ENCODE measurements around the gene TSPAN17. TPM values are rescaled to one million over a fixed set of nuclear protein-coding genes. Genes with fewer than 3 reads are reported as not detected.
"Not testable (repeated sequence)": the region's sequence is repeated elsewhere in the genome, so short reads cannot be mapped to it uniquely, and the experiment has no call there.

TSPAN17 gene, protein sequence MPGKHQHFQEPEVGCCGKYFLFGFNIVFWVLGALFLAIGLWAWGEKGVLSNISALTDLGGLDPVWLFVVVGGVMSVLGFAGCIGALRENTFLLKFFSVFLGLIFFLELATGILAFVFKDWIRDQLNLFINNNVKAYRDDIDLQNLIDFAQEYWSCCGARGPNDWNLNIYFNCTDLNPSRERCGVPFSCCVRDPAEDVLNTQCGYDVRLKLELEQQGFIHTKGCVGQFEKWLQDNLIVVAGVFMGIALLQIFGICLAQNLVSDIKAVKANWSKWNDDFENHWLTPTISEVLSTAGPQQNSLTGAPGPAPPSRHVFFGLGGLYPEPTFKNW
- 10 to 100 TPM; 20.8 to 33.4 TPM for total RNA-seq
- 10 to 100 TPM; 49.9 to 55.1 TPM for polyA plus RNA-seq (ENCODE audit: insufficient read length in 2 of 2)
- long read RNA-seq, donor 1, transcript TSPAN17-207 (9 exons, 2,457 nt): major isoform, 7 of 16 reads
- long read RNA-seq, donor 1, partial matches to known transcripts: 7 of 16 reads
- long read RNA-seq, donor 1, other reads (novel, unspliced or antisense): 0 of 16 reads
- long read RNA-seq, donor 2, partial matches to known transcripts: 0 of 1 reads
- long read RNA-seq, donor 2, other reads (novel, unspliced or antisense): 0 of 1 reads
- long read RNA-seq, donor 3, partial matches to known transcripts: 0 of 6 reads
- long read RNA-seq, donor 3, other reads (novel, unspliced or antisense): 0 of 6 reads
- long read RNA-seq, donor 4, partial matches to known transcripts: 0 of 2 reads
- long read RNA-seq, donor 4, other reads (novel, unspliced or antisense): 0 of 2 reads

DNA sequence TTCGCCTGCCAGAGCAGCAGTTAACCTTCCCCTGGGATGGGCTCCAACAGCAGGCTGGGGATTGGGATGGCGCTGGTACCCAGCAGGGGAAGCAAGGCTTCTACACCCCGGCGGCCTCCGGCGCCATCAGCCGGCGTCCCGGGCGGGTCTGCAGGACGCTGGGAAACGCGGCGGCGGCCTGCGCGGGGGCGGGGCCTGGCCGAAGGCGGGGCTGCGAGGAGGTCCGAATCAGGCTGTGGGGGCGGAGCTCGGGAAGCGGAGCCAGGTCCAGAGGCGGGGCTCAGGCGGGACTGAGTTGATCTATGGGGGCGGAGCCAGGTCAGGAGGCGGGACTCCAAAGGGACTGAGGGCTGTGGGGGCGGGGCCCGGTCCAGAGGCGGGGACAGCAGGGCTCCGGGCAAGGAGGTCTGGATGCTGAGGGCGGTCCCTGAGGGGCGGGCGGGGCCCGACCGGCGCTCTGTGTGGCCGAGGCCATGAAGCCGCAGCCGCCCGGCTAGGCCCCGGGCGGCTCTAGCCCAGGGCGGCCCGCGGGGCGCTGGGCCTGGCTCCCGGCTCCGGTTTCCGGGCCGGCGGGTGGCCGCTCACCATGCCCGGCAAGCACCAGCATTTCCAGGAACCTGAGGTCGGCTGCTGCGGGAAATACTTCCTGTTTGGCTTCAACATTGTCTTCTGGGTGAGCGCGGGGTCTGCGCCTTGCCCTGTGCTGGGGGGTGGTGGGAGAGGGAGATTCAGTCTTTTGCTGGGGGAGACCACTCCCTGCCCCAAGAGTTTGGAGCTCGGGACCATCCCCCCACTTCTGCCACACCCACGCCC lies at the start of gene TSPAN17:
Gene TSPAN17, plus strand, starts transcription at position 455 of the 813 bp plus-strand sequence. Its CDS starts 132 bp downstream, at position 587.
- peaks cover 47% of the 10 kb centered on the region for H3K4me1 ChIP-seq (ENCODE audit: control insufficient read depth, insufficient read depth, low read length)
- H3K27me3 ChIP-seq (ENCODE audit: control insufficient read depth, insufficient read depth, low read length): no peaks in the 10 kb centered on the region
- no peaks in the 10 kb centered on the region for H3K9me3 ChIP-seq (ENCODE audit: control insufficient read depth, insufficient read depth, low read length)
- H3K36me3 ChIP-seq (ENCODE audit: control insufficient read depth, insufficient read depth, low read length): peaks cover 21% of the 10 kb centered on the region
- DNase-seq (ENCODE audit: low read depth in 4 of 6, low spot score in 6 of 6): peak; percentile 93 to 99 (median 98)
- H3K27ac ChIP-seq (ENCODE audit: low read depth, low read length): peak within 1 kb of the TSS; percentile 76
- under 1% methylated on average over 58 of the region's 63 CpGs for WGBS (ENCODE audit: insufficient coverage)
- peak within 1 kb of the TSS; percentile 72 for H3K4me3 ChIP-seq (ENCODE audit: low read depth, low read length)

GRCh38 chr5:176599749-176600430 lies 47.4 kb upstream of the TSPAN17 start:
- not testable (repeated sequence) for DNase-seq (ENCODE audit: low read depth in 4 of 6, low spot score in 6 of 6); H3K4me1 ChIP-seq (ENCODE audit: control insufficient read depth, insufficient read depth, low read length); H3K27ac ChIP-seq (ENCODE audit: low read depth, low read length); H3K4me3 ChIP-seq (ENCODE audit: low read depth, low read length); H3K27me3 ChIP-seq (ENCODE audit: control insufficient read depth, insufficient read depth, low read length); H3K9me3 ChIP-seq (ENCODE audit: control insufficient read depth, insufficient read depth, low read length)
- peaks cover 47% of the 10 kb centered on the region for H3K36me3 ChIP-seq (ENCODE audit: control insufficient read depth, insufficient read depth, low read length)
- 87% methylated on average over 19 of the region's 19 CpGs for WGBS (ENCODE audit: insufficient coverage)

DNA sequence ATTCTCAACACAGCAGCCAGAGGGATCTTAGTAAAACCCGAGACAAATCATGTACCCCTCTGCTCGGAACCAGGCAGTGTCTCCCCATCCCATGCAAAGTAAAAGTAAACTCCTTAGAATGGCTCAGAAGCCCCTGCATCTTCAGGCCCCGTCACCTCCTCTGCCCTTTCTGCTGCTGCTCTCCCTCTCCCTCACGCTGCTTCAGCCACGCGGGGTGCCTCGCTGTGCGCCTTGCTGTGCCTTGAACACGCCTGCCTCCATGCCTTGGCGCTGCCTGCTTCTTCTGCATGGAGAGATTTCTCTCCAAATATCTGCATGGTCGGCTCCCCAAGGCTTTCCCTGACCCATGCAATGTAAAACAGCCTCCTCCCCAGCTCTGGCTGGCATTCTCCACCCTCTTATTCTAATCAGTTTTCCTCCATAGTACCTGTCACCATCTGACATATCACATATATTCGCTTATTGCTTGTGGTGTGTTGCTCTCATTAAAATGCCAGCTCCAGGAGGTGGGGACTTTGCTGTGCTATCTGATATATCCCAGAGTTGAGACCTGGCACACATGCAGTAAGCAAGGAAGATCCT lies 45.3 kb upstream of the TSPAN17 start:
- H3K4me1 ChIP-seq (ENCODE audit: control insufficient read depth, insufficient read depth, low read length): peaks cover 14% of the 10 kb centered on the region
- H3K4me3 ChIP-seq (ENCODE audit: low read depth, low read length): no peak overlapping the region
- WGBS (ENCODE audit: insufficient coverage): 65% methylated on average over 11 of the region's 12 CpGs
- no peaks in the 10 kb centered on the region for H3K9me3 ChIP-seq (ENCODE audit: control insufficient read depth, insufficient read depth, low read length)
- no peaks in the 10 kb centered on the region for H3K27me3 ChIP-seq (ENCODE audit: control insufficient read depth, insufficient read depth, low read length)
- peaks cover 33% of the 10 kb centered on the region for H3K36me3 ChIP-seq (ENCODE audit: control insufficient read depth, insufficient read depth, low read length)
- peak in 1 of 6 donors; percentile 43 for DNase-seq (ENCODE audit: low read depth in 4 of 6, low spot score in 6 of 6)
- no peak overlapping the region for H3K27ac ChIP-seq (ENCODE audit: low read depth, low read length)

GRCh38 chr5:176603091-176603490 lies 44.2 kb upstream of the TSPAN17 start:
- Histone ChIP-seq H3K4me3 (ENCODE audit: low read depth, low read length) (no peak overlapping the region), H3K27ac (ENCODE audit: low read depth, low read length) (no peak overlapping the region), H3K27me3 (ENCODE audit: control insufficient read depth, insufficient read depth, low read length) (no peaks in the 10 kb centered on the region), H3K4me1 (ENCODE audit: control insufficient read depth, insufficient read depth, low read length) (peaks cover 14% of the 10 kb centered on the region), H3K9me3 (ENCODE audit: control insufficient read depth, insufficient read depth, low read length) (no peaks in the 10 kb centered on the region), H3K36me3 (ENCODE audit: control insufficient read depth, insufficient read depth, low read length) (peaks cover 24% of the 10 kb centered on the region)
- DNase-seq (ENCODE audit: low read depth in 4 of 6, low spot score in 6 of 6): no peak
- WGBS (ENCODE audit: insufficient coverage): 38% methylated on average over 2 of the region's 2 CpGs

- no peaks in the 10 kb centered on the region for H3K9me3 ChIP-seq (ENCODE audit: control insufficient read depth, insufficient read depth, low read length)
- H3K4me3 ChIP-seq (ENCODE audit: low read depth, low read length): no peak overlapping the region
- peaks cover 30% of the 10 kb centered on the region for H3K4me1 ChIP-seq (ENCODE audit: control insufficient read depth, insufficient read depth, low read length)
- peaks cover 7% of the 10 kb centered on the region for H3K36me3 ChIP-seq (ENCODE audit: control insufficient read depth, insufficient read depth, low read length)
- DNase-seq (ENCODE audit: low read depth in 4 of 6, low spot score in 6 of 6): no peak
- no peak overlapping the region for H3K27ac ChIP-seq (ENCODE audit: low read depth, low read length)
- 33% methylated on average over 1 of the region's 3 CpGs for WGBS (ENCODE audit: insufficient coverage)
- no peaks in the 10 kb centered on the region for H3K27me3 ChIP-seq (ENCODE audit: control insufficient read depth, insufficient read depth, low read length)
These were observed 41.3 kb upstream of the TSPAN17 start for GRCh38 chr5:176606032-176606431.

DNA sequence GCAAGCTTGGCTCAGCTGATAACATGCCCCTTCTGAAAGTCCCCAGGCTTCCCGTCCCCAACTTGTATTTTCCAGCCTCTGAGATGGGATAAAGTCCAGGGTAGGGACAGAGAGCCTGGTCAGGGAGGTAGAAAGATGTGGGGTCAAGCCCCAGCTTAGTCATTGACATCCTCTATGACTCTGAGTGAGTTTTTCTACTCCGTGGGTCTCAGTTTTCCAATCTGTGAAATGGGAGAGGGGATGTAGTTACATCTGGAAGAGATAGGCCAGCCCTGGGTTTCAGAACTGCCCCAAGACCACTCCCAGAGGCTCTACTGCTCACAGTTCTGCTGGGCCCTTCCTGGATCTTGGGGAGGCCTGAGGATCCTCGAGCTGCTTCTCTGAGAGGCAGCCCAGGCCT lies 40.4 kb upstream of the TSPAN17 start:
- no peak overlapping the region for H3K4me3 ChIP-seq (ENCODE audit: low read depth, low read length)
- H3K9me3 ChIP-seq (ENCODE audit: control insufficient read depth, insufficient read depth, low read length): no peaks in the 10 kb centered on the region
- H3K36me3 ChIP-seq (ENCODE audit: control insufficient read depth, insufficient read depth, low read length): peaks cover 7% of the 10 kb centered on the region
- H3K4me1 ChIP-seq (ENCODE audit: control insufficient read depth, insufficient read depth, low read length): peaks cover 28% of the 10 kb centered on the region
- no peaks in the 10 kb centered on the region for H3K27me3 ChIP-seq (ENCODE audit: control insufficient read depth, insufficient read depth, low read length)
- 100% methylated on average over 1 of the region's 3 CpGs for WGBS (ENCODE audit: insufficient coverage)
- DNase-seq (ENCODE audit: low read depth in 4 of 6, low spot score in 6 of 6): no peak
- H3K27ac ChIP-seq (ENCODE audit: low read depth, low read length): no peak overlapping the region

GRCh38 chr5:176608142-176608705 lies 39.1 kb upstream of the TSPAN17 start:
- no peak overlapping the region for H3K4me3 ChIP-seq (ENCODE audit: low read depth, low read length)
- H3K27me3 ChIP-seq (ENCODE audit: control insufficient read depth, insufficient read depth, low read length): no peaks in the 10 kb centered on the region
- peaks cover 31% of the 10 kb centered on the region for H3K4me1 ChIP-seq (ENCODE audit: control insufficient read depth, insufficient read depth, low read length)
- H3K27ac ChIP-seq (ENCODE audit: low read depth, low read length): no peak overlapping the region
- DNase-seq (ENCODE audit: low read depth in 4 of 6, low spot score in 6 of 6): no peak
- WGBS (ENCODE audit: insufficient coverage): 88% methylated on average over 4 of the region's 4 CpGs
- no peaks in the 10 kb centered on the region for H3K9me3 ChIP-seq (ENCODE audit: control insufficient read depth, insufficient read depth, low read length)
- H3K36me3 ChIP-seq (ENCODE audit: control insufficient read depth, insufficient read depth, low read length): peaks cover 4% of the 10 kb centered on the region

DNA sequence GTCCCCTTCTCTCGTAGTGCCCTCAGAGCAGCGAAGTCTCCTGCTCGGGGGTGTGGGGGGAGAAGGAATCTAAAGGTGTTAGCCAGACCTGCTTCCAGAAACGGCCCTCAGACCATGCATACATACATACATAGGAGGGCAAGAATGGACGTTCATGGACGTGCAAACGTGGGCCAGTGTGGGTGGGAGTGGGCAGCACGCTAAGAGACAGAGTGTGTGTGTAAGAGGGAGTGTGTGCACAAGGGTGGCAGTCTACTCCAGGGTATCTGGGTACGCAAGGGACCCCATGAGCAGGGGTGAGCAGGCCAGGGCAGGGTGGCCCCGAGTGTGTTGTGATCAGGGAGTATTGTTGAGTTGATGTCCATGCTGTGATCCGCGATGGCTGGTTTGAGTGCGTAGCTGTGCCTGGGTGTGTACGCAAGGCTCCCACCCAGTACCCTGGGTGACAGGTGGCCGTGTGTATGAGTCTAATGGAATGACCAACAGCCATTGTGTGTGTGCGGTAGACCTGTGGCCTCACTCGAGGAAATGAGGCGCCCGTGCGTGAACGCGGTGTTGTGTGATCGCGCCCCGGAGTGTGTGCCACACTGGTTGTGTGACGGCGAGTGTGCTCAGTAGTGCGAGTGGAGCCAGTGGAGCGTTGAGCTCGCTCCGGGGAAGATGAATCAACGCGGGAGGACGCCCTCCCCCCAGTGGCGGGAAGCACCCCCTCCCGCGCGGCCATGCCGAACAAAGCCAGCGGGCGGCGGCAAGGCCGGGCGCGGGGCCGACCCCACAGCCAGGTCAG lies 38.2 kb upstream of the TSPAN17 start:
- no peak overlapping the region for H3K27ac ChIP-seq (ENCODE audit: low read depth, low read length)
- no peaks in the 10 kb centered on the region for H3K9me3 ChIP-seq (ENCODE audit: control insufficient read depth, insufficient read depth, low read length)
- H3K4me3 ChIP-seq (ENCODE audit: low read depth, low read length): peak overlapping the region; percentile 36
- peaks cover 40% of the 10 kb centered on the region for H3K4me1 ChIP-seq (ENCODE audit: control insufficient read depth, insufficient read depth, low read length)
- no peaks in the 10 kb centered on the region for H3K27me3 ChIP-seq (ENCODE audit: control insufficient read depth, insufficient read depth, low read length)
- WGBS (ENCODE audit: insufficient coverage): 11% methylated on average over 43 of the region's 46 CpGs
- DNase-seq (ENCODE audit: low read depth in 4 of 6, low spot score in 6 of 6): peak in 2 of 6 donors; percentile 62 to 74
- H3K36me3 ChIP-seq (ENCODE audit: control insufficient read depth, insufficient read depth, low read length): peaks cover 4% of the 10 kb centered on the region

Measured in spinal cord (tissue), 10 donors.